Measurements from ENCODE around the gene SNX5.

SNX5 gene

GRCh38 chr20:17968366-17969277 is at the start of gene SNX5, which contains the start of gene MGME1:
TSS of gene SNX5 (minus strand) at chr20:17968794. CDS start at chr20:17968425, 369 bp downstream.
TSS of gene MGME1 (plus strand) at chr20:17969018. CDS start at chr20:17969860, 842 bp downstream.
- DNase-seq = peak; percentile 99

GRCh38 chr20:18018100-18018499 is 49.5 kb upstream of the SNX5 start:
- no peak for DNase-seq

GRCh38 chr20:18016772-18017171 is 48.2 kb upstream of the SNX5 start:
- no peak for DNase-seq

GRCh38 chr20:18014411-18014810 is 45.8 kb upstream of the SNX5 start:
- no peak for DNase-seq

GRCh38 chr20:18012901-18013300 is 44.3 kb upstream of the SNX5 start:
- no peak for DNase-seq

- no peak for DNase-seq
Observed at GRCh38 chr20:18011951-18012645, 43.5 kb upstream of the SNX5 start.

GRCh38 chr20:18011482-18011881 is 42.9 kb upstream of the SNX5 start:
- no peak for DNase-seq

- DNase-seq = no peak
Observed at GRCh38 chr20:18009116-18009515, 40.5 kb upstream of the SNX5 start.

GRCh38 chr20:18007534-18008292 is 39.1 kb upstream of the SNX5 start:
- no peak for DNase-seq

GRCh38 chr20:18006684-18007083 is 38.1 kb upstream of the SNX5 start:
- no peak for DNase-seq

- DNase-seq = no peak
Observed at GRCh38 chr20:18005990-18006364, 37.4 kb upstream of the SNX5 start.

GRCh38 chr20:18005170-18005989 is 36.8 kb upstream of the SNX5 start:
- DNase-seq = no peak

GRCh38 chr20:18004384-18005031 is 35.9 kb upstream of the SNX5 start:
- no peak for DNase-seq

- DNase-seq = no peak
Observed at GRCh38 chr20:18003897-18004296, 35.3 kb upstream of the SNX5 start.

GRCh38 chr20:18001131-18001921 is 32.7 kb upstream of the SNX5 start:
- no peak for DNase-seq

GRCh38 chr20:17999566-17999965 is 31.0 kb upstream of the SNX5 start:
- DNase-seq = no peak

GRCh38 chr20:17998446-17998845 is 29.9 kb upstream of the SNX5 start:
- DNase-seq = no peak

GRCh38 chr20:17995967-17996819 is 27.6 kb upstream of the SNX5 start:
- DNase-seq = peak; percentile 56 to 74

GRCh38 chr20:17993546-17993945 is 25.0 kb upstream of the SNX5 start:
- no peak for DNase-seq
